ENCODE measurements around the gene NSUN5.
"Not testable (repeated sequence)": the region's sequence is repeated elsewhere in the genome, so short reads cannot be mapped to it uniquely, and the experiment has no call there.

NSUN5 gene

GRCh38 chr7:73325424-73325823 is 16.8 kb upstream of the NSUN5 start:
- not testable (repeated sequence) for DNase-seq

GRCh38 chr7:73324081-73324845 is 15.6 kb upstream of the NSUN5 start:
- peak; percentile 35 for DNase-seq

GRCh38 chr7:73323434-73324080 is 14.9 kb upstream of the NSUN5 start:
- DNase-seq = not testable (repeated sequence)

GRCh38 chr7:73320009-73320408 is 11.4 kb upstream of the NSUN5 start:
- DNase-seq = not testable (repeated sequence)

- not testable (repeated sequence) for DNase-seq
Observed at GRCh38 chr7:73319541-73319940, 10.9 kb upstream of the NSUN5 start.

- DNase-seq = not testable (repeated sequence)
Observed at GRCh38 chr7:73318656-73319204, 10.1 kb upstream of the NSUN5 start.

- DNase-seq = no peak
Observed at GRCh38 chr7:73316521-73316920, 7.9 kb upstream of the NSUN5 start.

- no peak for DNase-seq
Observed at GRCh38 chr7:73314271-73314670, 5.6 kb upstream of the NSUN5 start.

- no peak for DNase-seq
Observed at GRCh38 chr7:73313521-73313906, 4.9 kb upstream of the NSUN5 start.

GRCh38 chr7:73312831-73313520 is 4.3 kb upstream of the NSUN5 start:
- DNase-seq = no peak

- DNase-seq = not testable (repeated sequence)
Observed at GRCh38 chr7:73311421-73311820, 2.8 kb upstream of the NSUN5 start.

- DNase-seq = no peak
Observed at GRCh38 chr7:73308074-73308664, 457 bp downstream of the NSUN5 start.

GRCh38 chr7:73307436-73307835 is 1.2 kb downstream of the NSUN5 start:
- DNase-seq = no peak

- DNase-seq = not testable (repeated sequence)
Observed at GRCh38 chr7:73304612-73305387, 3.8 kb downstream of the NSUN5 start.

GRCh38 chr7:73304071-73304470 is 4.6 kb downstream of the NSUN5 start:
- DNase-seq = no peak

- DNase-seq = no peak
Observed at GRCh38 chr7:73303546-73303945, 5.1 kb downstream of the NSUN5 start.

GRCh38 chr7:73302846-73303245 is 5.8 kb downstream of the NSUN5 start:
- DNase-seq = not testable (repeated sequence)

- DNase-seq = not testable (repeated sequence)
Observed at GRCh38 chr7:73301108-73301507, 7.5 kb downstream of the NSUN5 start.

GRCh38 chr7:73299812-73300211 is 8.8 kb downstream of the NSUN5 start:
- DNase-seq = not testable (repeated sequence)

GRCh38 chr7:73297706-73298105 is 10.9 kb downstream of the NSUN5 start:
- DNase-seq = not testable (repeated sequence)

GRCh38 chr7:73297235-73297634 is 11.4 kb downstream of the NSUN5 start:
- not testable (repeated sequence) for DNase-seq

- DNase-seq = not testable (repeated sequence)
Observed at GRCh38 chr7:73277210-73277609, 31.4 kb downstream of the NSUN5 start.
